HepG2 (cell line): ENCODE measurements around the gene PGA4. TPM values are rescaled to one million over a fixed set of nuclear protein-coding genes. Genes with fewer than 3 reads are reported as not detected.
A peak's percentile ranks its signal among the peaks of the same experiment; 100 is the strongest.

Experiments used
- ATF1 ChIP-seq: IDR thresholded peaks from 2 replicates; pipeline ENCODE4 v1.6.1; 2016; ENCODE audit warnings: mild to moderate bottlenecking, control low read depth
- CBX1 ChIP-seq: IDR thresholded peaks from one replicate; pipeline ENCODE4 v1.6.1; 2016; ENCODE audit warnings: antibody characterized with exemption, low read depth
- DPF2 ChIP-seq: sonication (generic); formaldehyde crosslinking; IDR thresholded peaks from 2 replicates; pipeline ENCODE4 v1.4.0; 2020; ENCODE audit warnings: mild to moderate bottlenecking, low read depth, missing genetic modification reagents, borderline replicate concordance
- FOXP1 ChIP-seq, 2 experiments: fragments of 450-650 bp in 1 of 2; IDR thresholded peaks; 2 replicates each; pipeline ENCODE4 v1.6.1; 2017 to 2018; ENCODE audit warnings: antibody characterized with exemption in 1 of 2
- GATAD2A ChIP-seq: IDR thresholded peaks from 2 replicates; pipeline ENCODE4 v1.6.1; 2016
- HNRNPK ChIP-seq: fragments of 200-400 bp; formaldehyde crosslinking; IDR thresholded peaks from 2 replicates; pipeline ENCODE4 v1.6.1; 2018; ENCODE audit warnings: low read length, low read depth, moderate library complexity, mild to moderate bottlenecking; ENCODE audit not compliant: poor library complexity, severe bottlenecking
- KLF16 ChIP-seq, 2 experiments: sonication (generic) in 1 of 2; formaldehyde crosslinking in 1 of 2; IDR thresholded peaks; 2 replicates each; pipeline versions ENCODE4 v1.6.1 to v1.8.0; 2016 to 2023; ENCODE audit warnings: missing genetic modification reagents in 2 of 2, missing compliant biosample characterization in 1 of 2
- MLX ChIP-seq: IDR thresholded peaks from 2 replicates; pipeline ENCODE4 v1.6.1; 2016
- NFIC ChIP-seq: IDR thresholded peaks from 2 replicates; pipeline ENCODE4 v1.6.1; 2012; ENCODE audit warnings: mild to moderate bottlenecking, low read length, inconsistent platforms
- POLR2AphosphoS5 ChIP-seq: IDR thresholded peaks from 2 replicates; pipeline ENCODE4 v1.6.1; 2012; ENCODE audit warnings: low read depth, low read length
- RARA ChIP-seq: IDR thresholded peaks from 2 replicates; pipeline ENCODE4 v1.6.1; 2016; ENCODE audit warnings: missing genetic modification reagents, missing compliant biosample characterization
- RARG ChIP-seq: sonication (generic); formaldehyde crosslinking; IDR thresholded peaks from 2 replicates; pipeline ENCODE4 v1.4.0; 2020; ENCODE audit warnings: low read depth, mild to moderate bottlenecking, missing genetic modification reagents
- RERE ChIP-seq: IDR thresholded peaks from 2 replicates; pipeline ENCODE4 v1.6.1; 2016; ENCODE audit warnings: low read depth, missing genetic modification reagents, missing compliant biosample characterization
- RORA ChIP-seq: sonication (generic); formaldehyde crosslinking; IDR thresholded peaks from 2 replicates; pipeline ENCODE4 v1.5.0; 2020; ENCODE audit warnings: mild to moderate bottlenecking, missing genetic modification reagents, moderate library complexity
- RXRA ChIP-seq: sonication (generic); formaldehyde crosslinking; IDR thresholded peaks from 2 replicates; pipeline ENCODE4 v1.5.1; 2020; ENCODE audit warnings: missing genetic modification reagents
- SALL1 ChIP-seq: sonication (generic); formaldehyde crosslinking; IDR thresholded peaks from 2 replicates; pipeline ENCODE4 v1.8.0; 2022; ENCODE audit warnings: mild to moderate bottlenecking, missing genetic modification reagents
- SMYD3 ChIP-seq: sonication (generic); formaldehyde crosslinking; IDR thresholded peaks from 2 replicates; pipeline ENCODE4 v1.8.1; 2023; ENCODE audit warnings: mild to moderate bottlenecking, missing genetic modification reagents
- SRF ChIP-seq: IDR thresholded peaks from 2 replicates; pipeline ENCODE4 v1.6.1; 2011; ENCODE audit warnings: mild to moderate bottlenecking, low read depth, low read length, moderate library complexity
- TBX2 ChIP-seq: sonication (generic); formaldehyde crosslinking; IDR thresholded peaks from 2 replicates; pipeline ENCODE4 v1.5.0; 2020; ENCODE audit warnings: missing genetic modification reagents, mild to moderate bottlenecking, borderline replicate concordance
- TFDP2 ChIP-seq: sonication (generic); formaldehyde crosslinking; IDR thresholded peaks from 2 replicates; pipeline ENCODE4 v1.4.0; 2020; ENCODE audit warnings: missing genetic modification reagents
- polyA plus RNA-seq, 8 experiments: library from polyadenylated mRNA; depleted of rRNA in 3 of 8; stranded (reverse) in 7 of 8; unstranded in 1 of 8; fragments of >200 nt; fragmentation: Illumina TruSeq in 4 of 8; extraction: Trizol in 4 of 8; gene quantifications; 2 replicates each; pipeline versions ENCODE4 v1.2.1 to v1.2.3, GENCODE V29; 2011 to 2016; ENCODE audit warnings: low read depth in 4 of 8, missing spikeins in 1 of 8, mixed read lengths in 1 of 8; ENCODE audit not compliant: insufficient read depth in 1 of 8
- total RNA-seq, 5 experiments: library from RNA; depleted of rRNA; stranded (reverse); fragments of >200 nt; fragmentation: Illumina TruSeq; extraction: Trizol; gene quantifications; 2 replicates each; pipeline ENCODE4 v1.2.3, GENCODE V29; 2016; ENCODE audit warnings: low read depth in 1 of 5
- TF ChIP-seq, protein P1 (sequence below): sonication (generic); formaldehyde crosslinking; conservative IDR thresholded peaks from 2 replicates; pipeline ENCODE4 v1.4.0; 2020; ENCODE audit warnings: mild to moderate bottlenecking, missing genetic modification reagents, moderate library complexity

The PGA4 gene
- total and polyA plus RNA-seq, 2 of the 13 experiments (the other 11 are each of a cell fraction or from before 2014, with no cell fraction given), result not detected

DNA sequence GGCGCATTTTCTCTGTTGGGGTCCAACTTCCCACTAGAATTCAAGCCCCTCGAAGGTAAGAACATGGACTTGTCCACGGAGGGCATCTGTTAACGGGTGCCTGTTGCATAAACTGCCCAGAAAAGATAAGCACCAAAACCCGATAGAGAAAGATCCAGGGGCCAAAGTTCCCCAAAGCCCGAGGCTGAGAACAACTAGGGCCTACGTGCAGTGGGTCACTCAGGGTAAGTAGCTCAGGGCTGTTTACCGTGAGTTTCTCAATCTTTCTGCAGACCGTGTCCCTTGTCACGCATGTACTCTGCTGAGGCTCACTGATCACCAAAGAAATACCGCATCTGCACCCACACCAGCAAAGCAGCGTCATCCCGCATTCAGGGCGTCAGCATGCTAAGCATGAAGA lies 43.2 kb downstream of the PGA4 start (continued):
- TF ChIP-seq, protein P1, sequence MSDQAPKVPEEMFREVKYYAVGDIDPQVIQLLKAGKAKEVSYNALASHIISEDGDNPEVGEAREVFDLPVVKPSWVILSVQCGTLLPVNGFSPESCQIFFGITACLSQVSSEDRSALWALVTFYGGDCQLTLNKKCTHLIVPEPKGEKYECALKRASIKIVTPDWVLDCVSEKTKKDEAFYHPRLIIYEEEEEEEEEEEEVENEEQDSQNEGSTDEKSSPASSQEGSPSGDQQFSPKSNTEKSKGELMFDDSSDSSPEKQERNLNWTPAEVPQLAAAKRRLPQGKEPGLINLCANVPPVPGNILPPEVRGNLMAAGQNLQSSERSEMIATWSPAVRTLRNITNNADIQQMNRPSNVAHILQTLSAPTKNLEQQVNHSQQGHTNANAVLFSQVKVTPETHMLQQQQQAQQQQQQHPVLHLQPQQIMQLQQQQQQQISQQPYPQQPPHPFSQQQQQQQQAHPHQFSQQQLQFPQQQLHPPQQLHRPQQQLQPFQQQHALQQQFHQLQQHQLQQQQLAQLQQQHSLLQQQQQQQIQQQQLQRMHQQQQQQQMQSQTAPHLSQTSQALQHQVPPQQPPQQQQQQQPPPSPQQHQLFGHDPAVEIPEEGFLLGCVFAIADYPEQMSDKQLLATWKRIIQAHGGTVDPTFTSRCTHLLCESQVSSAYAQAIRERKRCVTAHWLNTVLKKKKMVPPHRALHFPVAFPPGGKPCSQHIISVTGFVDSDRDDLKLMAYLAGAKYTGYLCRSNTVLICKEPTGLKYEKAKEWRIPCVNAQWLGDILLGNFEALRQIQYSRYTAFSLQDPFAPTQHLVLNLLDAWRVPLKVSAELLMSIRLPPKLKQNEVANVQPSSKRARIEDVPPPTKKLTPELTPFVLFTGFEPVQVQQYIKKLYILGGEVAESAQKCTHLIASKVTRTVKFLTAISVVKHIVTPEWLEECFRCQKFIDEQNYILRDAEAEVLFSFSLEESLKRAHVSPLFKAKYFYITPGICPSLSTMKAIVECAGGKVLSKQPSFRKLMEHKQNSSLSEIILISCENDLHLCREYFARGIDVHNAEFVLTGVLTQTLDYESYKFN, result peak; percentile 82
- TF ChIP-seq MLX (peak; percentile 35; the same call in 1 of the 2 replicates), RXRA (peak; percentile 47; the same call in 1 of the 2 replicates), TFDP2 (peak; percentile 44; the same call in 1 of the 2 replicates), SRF (no peak), SMYD3 (CRISPR knock-in tag) (no peak), RORA (CRISPR knock-in tag) (no peak), SALL1 (CRISPR knock-in tag) (peak; percentile 67; the same call in 1 of the 2 replicates), RERE (CRISPR knock-in tag) (no peak), FOXP1 (IDR thresholded peaks at IDR 0.05) (no peak), FOXP1 (CRISPR knock-in tag; IDR thresholded peaks at IDR 0.05) (peak; percentile 66; the same call in 1 of the 2 replicates), RARA (CRISPR knock-in tag) (peak; percentile 39; the same call in 1 of the 2 replicates), NFIC (peak; percentile 38; the same call in 1 of the 2 replicates), DPF2 (CRISPR knock-in tag) (peak; percentile 15; the same call in 1 of the 2 replicates), POLR2AphosphoS5 (peak; percentile 53), ATF1 (CRISPR knock-in tag) (no peak), CBX1 (no peak), TBX2 (CRISPR knock-in tag) (peak; percentile 48; the same call in 1 of the 2 replicates), GATAD2A (CRISPR knock-in tag) (peak; percentile 50), KLF16 (CRISPR knock-in tag; IDR thresholded peaks at IDR 0.05) (no peak), RARG (CRISPR knock-in tag) (no peak), HNRNPK (no peak)
